OCI-LY1 (cell line): Measurements from ENCODE around the gene NT5M.

Experiments used
- CTCF ChIP-seq: fragments of 200-600 bp; sonication (generic), shearing (Covaris generic); IDR thresholded peaks from 2 replicates; pipeline ENCODE4 v1.5.1; 2017; ENCODE audit warnings: mild to moderate bottlenecking, antibody characterized with exemption, low read length, moderate library complexity, mixed read lengths
- EZH2 ChIP-seq: fragments of 200-600 bp; sonication (generic), shearing (Covaris generic); IDR thresholded peaks from 2 replicates; pipeline ENCODE4 v1.8.0; 2017; ENCODE audit warnings: borderline replicate concordance, mixed run types, mild to moderate bottlenecking, antibody characterized with exemption, low read length, moderate library complexity, mixed read lengths

DNA sequence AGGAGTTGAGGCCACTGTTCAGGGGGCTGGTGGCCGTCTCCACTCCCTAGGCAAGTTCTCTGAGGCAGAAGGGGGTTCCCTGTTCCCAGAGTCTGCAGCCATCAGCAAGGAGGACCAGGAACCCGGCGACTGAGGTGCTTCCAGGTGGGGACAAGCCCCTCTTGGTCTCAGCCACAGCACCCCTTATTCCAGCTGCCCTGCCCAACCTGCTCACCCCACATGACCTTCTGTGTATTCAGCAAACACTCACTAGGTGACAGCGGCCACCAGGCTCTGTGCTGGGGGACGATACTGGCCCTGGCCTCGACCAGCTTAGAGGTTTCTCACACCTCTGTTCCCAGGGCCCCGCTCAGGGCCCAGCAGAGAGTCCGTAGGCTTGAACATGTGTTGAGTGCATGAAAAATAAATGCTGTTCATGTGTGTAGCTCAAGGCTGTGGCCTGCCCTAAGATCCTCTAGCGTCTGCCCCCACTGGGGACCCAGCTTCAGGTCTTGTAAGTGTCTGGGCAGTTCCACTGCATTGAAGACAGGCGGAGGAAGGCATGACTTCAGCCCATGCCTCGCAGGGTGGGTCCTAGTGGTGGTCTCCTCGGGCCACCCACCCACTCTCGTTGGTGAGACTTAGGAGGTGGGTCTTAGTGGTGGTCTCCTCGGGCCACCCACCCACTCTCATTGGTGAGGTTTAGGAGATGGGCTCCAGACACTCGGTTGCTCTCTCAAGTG lies 44.2 kb downstream of the NT5M start:
- no peak for TF ChIP-seq CTCF
- no peak for TF ChIP-seq EZH2
